GM12873 (cell line): ENCODE measurements around the gene RGS7BP.
A peak's percentile ranks its signal among the peaks of the same experiment; 100 is the strongest.

Experiments used
- TF ChIP-seq, protein P1 (sequence below): IDR thresholded peaks from 2 replicates; pipeline ENCODE4 v1.5.1; 2012; ENCODE audit warnings: low read depth, mild to moderate bottlenecking, moderate library complexity, low read length, control low read depth; ENCODE audit not compliant: insufficient read depth; ENCODE audit errors: missing control alignments

The RGS7BP gene

GRCh38 chr5:64629841-64630240 lies 124.0 kb downstream of the RGS7BP start:
- TF ChIP-seq, protein P1, sequence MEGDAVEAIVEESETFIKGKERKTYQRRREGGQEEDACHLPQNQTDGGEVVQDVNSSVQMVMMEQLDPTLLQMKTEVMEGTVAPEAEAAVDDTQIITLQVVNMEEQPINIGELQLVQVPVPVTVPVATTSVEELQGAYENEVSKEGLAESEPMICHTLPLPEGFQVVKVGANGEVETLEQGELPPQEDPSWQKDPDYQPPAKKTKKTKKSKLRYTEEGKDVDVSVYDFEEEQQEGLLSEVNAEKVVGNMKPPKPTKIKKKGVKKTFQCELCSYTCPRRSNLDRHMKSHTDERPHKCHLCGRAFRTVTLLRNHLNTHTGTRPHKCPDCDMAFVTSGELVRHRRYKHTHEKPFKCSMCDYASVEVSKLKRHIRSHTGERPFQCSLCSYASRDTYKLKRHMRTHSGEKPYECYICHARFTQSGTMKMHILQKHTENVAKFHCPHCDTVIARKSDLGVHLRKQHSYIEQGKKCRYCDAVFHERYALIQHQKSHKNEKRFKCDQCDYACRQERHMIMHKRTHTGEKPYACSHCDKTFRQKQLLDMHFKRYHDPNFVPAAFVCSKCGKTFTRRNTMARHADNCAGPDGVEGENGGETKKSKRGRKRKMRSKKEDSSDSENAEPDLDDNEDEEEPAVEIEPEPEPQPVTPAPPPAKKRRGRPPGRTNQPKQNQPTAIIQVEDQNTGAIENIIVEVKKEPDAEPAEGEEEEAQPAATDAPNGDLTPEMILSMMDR, result no peak

GRCh38 chr5:64632251-64632650 lies 126.4 kb downstream of the RGS7BP start:
- TF ChIP-seq, protein P1, result no peak

DNA sequence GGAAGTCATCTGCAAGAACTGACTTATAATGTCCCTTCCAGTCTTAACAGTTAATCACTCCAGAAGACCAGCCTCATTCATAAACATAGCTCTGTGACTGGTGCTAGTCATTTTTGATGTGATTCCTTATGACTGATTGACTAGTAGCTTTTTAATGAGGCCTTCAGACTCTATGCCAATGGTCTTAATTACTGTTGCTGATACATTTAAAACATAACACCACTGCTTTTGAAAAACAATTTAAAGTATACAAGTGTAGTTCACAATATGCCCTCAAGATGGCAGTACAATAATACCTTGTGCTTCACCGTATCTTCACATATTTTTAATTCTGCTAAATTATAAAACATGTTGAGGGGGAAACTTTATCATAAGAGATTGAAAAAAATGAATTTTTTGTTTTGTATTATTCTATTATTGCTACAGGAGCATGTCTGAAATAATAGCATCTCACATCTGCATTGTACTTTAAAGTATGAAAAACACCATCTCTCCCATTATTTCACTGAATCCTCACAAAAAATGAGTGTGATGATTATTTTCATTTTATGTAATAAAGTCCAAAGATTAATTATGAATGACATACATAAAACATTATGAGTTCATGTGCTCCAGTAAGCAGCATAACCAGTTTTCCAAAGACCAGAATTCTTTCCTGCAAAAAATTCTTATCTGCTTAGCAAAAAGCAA lies 129.3 kb downstream of the RGS7BP start:
- TF ChIP-seq, protein P1, result peak; percentile 54

DNA sequence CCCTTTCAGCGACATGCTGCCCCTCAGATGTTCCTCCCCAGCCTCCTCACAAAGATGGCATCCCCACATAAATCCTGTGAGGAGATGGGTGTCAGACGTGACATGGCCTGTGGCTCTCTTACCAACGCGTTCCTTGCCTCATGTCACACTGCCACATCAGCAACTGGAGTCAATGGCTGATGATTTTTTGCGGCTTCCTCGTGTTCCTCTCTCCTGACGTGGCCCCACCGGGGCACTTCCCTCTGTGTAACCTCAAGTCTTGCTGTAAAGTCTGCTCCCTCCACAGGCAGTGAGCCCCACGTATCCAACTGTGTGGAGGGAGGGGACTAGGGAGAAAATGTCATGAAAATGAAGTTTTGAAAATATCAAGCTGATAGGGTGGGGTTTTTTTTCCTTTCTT lies 131.3 kb downstream of the RGS7BP start:
- TF ChIP-seq, protein P1, result no peak

DNA sequence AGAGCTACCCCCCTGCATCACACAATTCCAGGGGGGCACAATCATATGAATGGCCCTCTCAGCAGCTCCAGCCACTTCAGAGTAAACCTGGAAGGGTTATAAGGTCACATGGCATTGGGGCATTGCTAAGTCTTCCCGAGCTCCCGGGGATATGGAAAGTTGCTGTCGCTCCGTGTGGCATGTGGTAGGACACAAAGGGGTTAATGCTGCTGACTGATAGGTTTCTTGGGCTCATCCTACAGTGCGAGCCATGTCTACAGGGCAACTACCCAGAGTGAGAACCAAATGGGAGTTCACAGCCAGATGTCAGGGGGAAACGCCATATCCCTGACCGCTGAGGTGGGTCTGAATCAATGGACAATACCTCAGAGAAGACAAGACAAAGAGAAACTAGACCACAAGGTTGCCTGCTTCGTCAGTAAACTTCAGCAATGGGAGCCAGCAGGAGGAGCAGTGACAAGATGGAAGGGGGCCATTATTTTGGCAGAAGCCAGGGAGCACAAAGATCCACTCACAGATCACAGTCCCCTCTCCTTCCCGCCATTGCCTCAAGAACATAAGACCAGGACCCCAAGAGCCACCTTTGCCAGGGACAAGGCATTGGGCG lies 132.1 kb downstream of the RGS7BP start:
- TF ChIP-seq, protein P1, result peak; percentile 25

- TF ChIP-seq, protein P1, result no peak
Observed at GRCh38 chr5:64644831-64645230, 139.0 kb downstream of the RGS7BP start.

DNA sequence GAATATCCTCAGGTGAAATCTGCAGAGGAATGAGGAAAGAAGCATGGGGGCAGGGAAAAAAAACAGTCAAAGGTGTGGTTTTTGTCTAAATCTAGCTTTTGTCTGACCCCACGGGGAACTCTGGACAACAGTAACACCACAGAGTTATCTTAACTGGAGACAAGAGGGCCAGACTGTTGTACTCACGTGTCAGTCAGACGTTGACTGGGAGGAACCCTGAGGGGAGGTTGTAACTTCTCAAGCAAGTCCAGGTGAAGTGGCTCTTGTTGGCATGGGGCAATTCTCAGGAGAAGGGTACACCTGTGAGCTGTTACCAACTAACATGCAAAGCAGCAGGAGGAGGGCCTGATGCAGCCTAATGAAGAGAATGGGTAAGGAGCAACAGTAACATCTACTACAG lies 140.4 kb downstream of the RGS7BP start:
- TF ChIP-seq, protein P1, result no peak
